Activated CD4-positive, alpha-beta T cell treated with anti-CD3 and anti-CD28 coated beads, Interleukin-2, amount 50 U/mL, for 4 hours (primary cell): Measurements from ENCODE around the gene ITCH.
A peak's percentile ranks its signal among the peaks of the same experiment; 100 is the strongest.
"Not testable (repeated sequence)": the region's sequence is repeated elsewhere in the genome, so short reads cannot be mapped to it uniquely, and the experiment has no call there.

ENCODE experiments used
- DNase-seq, 2 experiments: peaks; one replicate each; pipeline ENCODE4 v3.0.0-alpha.2; 2020

ITCH gene

DNA sequence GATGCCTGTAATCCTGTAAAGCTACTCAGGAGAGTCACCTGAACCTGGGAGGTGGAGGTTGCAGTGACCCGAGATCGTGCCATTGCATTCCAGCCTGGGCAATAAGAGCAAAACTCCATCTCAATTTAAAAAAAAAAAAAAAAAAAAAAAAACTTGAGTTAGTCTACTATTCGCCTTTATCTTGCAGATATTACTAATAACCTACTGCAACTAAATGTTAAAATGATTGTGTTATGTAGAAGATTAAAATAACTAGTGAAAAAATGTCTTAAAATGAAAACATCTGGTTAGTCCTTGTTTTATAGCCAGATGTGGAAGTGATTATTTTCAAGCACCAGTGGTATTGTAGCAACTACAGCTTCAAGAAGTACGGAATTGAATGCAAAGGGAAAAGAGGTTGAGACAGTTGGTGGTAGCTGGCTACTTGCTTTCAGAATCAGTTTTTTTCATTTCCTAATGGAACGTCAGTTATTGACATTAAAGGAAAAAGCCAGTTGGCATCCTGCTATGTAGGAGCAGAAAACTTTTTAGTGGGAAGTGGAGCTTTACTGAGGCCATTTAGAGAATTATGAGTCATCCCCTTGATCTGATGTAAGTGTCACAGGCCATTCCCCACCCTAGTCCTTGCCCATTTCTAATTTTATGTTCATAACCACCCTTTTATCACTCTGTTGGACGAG lies 109.3 kb downstream of the ITCH start:
- DNase-seq = no peak

DNA sequence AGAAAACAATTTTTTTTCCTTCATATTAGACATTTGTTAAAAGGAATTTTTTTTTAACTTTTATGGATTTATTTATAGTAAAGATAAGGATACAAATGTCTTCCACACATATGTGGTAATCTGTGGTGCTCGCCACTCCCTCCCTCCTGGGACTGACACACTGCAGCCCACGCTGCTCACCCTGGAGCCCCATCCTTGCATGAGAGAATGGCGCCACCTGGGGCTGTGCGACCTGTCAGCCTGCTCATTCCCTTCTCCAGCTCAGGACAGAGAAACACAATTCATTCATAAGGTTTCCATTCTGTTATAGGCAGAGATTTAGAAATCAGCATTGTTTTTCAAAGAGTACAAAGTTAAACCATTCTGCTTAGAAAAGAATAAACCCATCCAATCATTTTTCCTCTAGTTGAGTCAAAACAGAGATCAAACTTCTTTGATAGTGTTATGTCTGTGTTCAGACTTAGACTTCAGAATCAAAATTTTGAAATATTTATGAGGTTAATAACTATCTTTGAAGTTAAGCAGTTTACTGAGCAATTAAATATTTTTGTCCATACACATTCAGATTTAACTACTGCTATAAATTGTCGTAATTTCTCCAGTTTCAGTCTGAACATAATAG lies 110.3 kb downstream of the ITCH start:
- DNase-seq = peak; percentile 1 to 11

DNA sequence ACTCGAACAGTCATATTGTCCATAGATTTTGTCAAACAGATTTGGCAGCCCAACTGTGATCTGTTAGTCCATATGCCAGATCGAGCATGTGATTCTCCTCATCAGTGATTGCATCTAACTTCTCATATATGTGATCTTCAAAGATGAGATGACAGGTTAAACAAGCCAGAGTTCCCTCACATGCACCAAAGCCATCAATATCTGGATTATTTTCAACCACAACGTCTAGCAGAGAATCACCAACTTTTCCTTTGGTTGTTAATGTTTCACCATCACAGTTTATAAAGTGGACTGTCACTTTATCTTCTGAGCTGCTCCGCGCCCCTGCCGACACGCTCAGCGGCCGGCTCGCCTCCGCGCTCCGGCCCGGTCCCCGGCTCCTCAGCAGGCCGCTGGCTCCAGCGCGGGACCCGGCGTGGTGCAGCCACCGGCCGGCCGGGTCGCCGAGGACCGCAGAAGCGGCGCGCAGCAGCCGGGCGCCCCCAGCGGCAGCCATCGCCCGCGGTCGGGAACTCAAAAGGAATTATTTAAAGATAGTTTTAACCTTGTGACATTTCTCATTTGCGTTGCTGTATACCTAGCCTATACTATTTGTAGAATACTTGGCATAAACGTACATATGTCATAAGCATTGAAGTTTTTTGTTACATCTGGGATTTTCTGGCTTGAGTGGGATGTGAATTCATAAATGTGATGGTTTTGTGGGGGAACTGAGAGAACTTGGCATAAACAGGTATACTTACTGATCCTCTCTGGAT lies 113.1 kb downstream of the ITCH start:
- no peak for DNase-seq

DNA sequence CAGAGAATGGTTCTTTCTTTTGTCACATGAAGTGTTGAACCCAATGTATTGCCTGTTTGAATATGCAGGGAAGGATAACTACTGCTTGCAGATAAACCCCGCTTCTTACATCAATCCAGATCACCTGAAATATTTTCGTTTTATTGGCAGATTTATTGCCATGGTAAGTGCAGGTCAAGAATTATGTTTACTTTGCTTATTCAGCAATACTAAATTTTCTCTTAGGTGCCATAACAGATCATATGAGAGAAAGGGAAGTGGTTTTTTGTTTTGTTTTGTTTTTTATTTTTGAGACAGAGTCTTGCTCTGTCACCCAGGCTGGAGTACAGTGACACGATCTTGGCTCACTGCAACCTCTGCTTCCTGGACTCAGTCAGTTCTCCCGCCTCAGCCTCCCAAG lies 116.6 kb downstream of the ITCH start:
- DNase-seq = no peak

DNA sequence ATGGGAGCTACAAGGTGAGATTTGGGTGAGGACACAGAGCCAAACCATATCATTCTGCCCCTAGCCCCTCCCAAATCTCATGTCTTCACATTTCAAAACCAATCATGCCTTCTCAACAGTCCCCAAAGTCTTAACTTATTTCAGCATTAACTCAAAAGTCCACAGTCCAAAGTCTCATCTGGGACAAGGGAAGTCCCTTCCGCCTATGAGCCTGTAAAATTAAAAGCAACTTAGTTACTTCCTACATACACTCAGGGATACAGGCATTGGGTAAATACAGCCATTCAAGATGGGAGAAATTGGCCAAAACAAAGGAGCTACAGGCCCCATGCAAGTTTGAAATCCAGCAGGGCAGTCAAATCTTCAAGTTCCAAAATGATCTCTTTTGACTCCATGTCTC lies 119.1 kb downstream of the ITCH start:
- not testable (repeated sequence) for DNase-seq

DNA sequence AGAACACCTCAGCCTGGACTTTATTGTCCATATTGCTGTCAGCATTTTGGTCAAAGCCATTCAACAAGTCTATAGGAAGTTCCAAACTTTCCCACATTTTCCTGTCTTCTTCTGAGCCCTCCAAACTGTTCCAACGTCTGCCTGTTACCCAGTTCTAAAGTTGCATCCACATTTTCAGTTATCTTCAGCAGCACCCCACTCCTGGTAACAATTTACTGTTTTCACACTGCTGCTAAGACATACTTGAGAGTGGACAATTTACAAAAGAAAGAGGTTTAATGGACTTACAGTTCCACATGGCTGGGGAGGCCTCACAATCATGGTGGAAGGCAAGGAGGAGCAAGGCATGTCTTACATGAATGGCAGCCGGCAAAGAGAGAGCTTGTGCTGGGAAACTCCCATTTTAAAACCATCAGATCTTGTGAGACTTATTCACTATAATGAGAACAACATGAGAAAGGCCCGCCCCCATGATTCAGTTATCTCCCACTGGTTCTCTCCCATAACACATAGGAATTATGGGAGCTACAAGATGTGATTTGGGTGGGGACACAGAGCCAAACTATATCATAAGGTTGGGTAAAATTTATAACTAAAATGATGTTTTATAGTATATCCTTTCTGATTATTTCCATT lies 120.6 kb downstream of the ITCH start:
- DNase-seq = not testable (repeated sequence)

DNA sequence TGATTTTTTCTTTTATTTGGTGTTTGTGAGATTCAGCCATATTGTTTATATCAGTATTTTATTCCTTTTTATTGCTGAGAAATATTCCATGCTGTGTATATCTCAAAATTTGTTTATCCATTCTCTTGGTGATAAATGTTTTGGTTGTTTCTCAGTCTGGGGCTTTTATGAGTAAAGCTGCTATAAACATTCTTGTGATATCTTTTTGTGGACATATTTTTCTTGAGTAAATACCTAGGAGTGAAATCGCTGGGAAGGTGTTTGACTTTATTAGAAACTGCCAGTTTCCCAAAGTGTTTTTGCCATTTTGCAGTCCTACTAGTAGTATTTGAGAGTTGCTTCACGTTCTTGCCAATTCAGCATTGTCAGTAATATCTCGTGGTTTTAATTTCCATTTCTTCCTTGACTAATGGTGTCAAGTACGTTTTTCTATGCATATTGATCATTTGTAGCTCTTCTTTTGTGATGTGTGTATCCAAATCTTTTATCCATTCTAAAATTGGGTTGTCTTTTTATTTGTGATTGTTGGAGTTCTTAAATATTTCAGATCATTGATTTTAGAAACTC lies 122.1 kb downstream of the ITCH start:
- no peak for DNase-seq

DNA sequence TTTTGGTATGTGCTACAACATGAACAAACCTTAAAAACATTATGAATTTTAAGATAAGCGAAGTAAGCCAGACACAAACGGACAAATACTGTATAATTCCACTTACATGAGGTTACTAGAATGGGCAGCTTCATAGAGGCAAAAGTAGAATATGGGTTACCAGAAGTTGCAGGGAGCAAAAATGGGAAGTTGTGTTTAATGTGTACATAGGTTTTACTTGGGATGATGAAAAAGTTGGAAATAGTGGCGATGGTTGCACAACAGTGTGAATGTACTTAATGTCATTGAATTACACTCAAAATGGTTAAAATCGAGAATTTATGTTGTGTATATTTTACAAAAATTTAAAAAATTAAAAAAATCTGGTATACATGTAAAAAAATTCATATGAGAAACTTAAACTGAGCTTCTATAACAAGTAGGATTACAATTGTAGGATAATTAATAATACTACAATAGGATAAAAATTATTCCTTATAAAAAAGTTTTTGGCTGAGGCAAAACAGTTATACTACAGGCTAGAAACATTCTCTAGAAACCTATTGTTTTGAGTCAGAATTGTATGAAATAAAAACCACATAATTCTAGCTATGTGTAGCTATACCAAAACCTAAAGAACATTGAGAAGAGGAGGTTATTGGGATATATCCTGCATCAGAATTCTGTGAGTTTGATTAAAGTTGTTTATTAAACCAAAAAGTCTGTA lies 128.3 kb downstream of the ITCH start:
- DNase-seq = no peak

DNA sequence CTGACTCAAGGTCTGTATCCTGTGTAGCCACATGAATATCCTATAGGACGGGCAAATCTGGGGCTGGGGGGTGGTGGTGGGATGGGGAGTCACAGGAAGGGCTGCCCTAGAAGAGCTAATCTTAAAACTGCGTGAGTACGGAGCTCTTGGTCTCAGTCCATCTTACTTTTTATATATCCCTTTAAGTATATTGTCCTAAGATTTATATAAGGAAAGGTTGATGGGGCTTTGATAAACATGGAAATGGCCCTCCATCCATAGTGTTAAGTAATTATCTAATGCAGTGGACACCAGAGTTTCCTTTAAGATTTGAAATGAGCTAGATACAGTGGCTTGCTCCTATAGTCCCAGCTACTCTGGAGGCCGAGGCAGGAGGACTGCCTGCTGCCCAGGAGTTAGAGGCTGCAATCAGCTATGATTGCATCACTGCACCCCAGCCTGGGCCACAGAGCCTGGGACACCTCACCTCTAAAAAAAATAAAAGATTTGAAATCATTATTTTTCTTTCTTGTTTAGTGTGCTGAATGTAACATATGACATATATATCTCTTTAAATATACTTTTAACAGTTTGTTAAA lies 128.9 kb downstream of the ITCH start:
- DNase-seq = no peak

DNA sequence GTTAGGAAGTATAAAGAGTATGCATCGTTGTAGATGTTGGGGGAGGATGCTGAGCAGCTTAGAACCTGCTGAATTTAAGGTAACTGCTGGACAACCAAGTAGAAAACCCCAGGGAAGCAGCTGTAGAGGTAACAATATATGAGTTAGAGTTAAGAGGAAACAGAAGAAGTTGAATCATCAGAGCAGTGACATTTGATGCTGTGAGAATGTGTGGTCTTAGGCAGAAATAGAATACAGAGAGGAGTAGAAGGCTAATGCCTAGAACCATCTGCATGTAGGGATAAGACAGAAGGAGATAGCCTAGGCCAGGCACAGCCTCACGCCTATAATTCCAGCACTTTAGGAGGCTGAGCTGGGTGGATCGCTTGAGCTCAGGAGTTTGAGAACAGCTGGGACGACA lies 130.6 kb downstream of the ITCH start:
- no peak for DNase-seq

DNA sequence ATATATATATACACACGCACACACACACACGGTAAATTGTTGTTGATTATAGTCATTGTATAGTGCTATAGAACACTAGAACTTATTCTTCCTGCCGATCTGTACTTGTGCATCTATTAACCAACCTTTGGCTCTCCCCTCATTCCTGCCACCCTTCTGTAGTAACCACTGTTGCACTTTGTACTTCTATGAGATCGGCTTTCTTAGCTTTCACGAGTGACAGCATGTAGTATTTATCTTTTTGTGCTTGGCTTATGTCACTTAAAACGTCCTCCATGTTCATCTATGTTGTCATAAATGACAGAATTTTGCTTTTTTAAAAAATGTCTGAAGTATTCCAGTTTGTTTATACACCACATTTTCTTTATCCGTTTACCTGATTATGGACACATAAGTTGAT lies 132.2 kb downstream of the ITCH start:
- no peak for DNase-seq

DNA sequence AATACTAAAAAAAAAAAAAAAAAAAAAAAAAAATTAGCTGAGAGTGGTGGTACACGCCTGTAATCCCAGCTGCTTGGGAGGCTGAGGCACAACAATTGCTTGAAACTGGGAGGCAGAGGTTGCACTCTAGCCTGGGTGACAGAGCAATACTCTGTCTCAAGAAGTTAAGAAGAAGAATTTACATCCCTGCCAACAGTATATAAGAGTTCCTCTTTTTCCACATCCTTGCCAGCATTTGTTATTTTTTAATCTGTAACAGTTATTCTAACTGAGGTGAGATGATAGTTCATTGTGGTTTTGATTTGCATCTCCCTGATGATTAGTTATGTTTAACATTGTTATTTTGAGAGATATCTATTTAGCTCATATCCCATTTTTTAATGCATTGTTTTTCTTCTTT lies 132.8 kb downstream of the ITCH start:
- DNase-seq = no peak

DNA sequence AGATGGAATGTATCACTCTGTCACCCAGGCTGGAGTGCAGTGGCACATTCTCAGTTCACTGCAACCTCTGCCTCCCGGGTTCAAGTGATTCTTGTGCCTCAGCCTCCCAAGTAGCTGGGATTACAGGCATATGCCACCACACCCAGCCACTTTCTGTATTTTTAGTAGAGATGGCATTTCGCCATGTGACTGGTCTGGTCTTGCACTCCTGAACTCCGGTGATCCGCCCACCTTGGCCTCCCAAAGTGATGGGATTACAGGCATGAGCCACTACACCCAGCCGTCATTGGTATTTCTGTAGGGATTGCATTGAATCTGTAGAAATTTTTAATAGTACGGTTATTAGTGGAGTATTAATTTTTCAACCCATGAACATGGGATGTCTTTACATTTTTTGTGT lies 134.5 kb downstream of the ITCH start:
- not testable (repeated sequence) for DNase-seq

DNA sequence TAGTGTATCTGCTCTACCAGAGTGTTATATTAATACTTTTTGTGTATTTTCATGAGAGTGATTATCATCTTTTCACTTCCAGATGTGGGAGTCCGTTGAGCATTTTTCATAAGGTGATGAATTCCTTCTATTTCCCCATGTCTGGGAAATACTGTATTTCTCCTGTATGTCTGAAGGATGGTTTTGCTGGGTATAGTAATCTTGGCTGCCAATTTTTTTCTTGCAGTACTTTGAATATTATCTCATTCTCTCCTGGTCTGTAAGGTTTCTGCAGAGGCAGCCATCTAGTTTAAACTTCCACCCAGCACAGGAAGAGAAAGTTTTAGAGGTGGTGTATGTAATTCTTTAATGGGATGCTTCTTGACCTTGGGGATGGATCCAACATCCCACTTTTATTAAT lies 137.8 kb downstream of the ITCH start:
- no peak for DNase-seq

DNA sequence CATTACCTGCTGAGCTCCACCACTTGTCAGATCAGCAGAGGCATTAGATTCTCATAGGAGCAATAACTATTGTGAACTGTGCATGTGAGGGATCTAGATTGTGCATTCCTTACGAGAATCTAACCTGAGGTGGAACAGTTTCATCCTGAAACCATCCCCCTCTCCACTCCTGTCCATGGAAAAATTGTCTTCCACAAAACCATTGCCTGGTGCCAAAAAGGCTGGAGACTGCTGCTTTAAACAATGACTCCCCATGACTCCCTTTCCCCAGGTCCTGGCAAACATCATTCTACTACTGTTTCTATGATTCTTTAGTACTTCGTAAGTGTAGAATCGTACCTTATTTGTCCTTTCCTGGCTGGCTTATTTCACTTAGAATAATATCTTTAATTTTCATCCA lies 143.4 kb downstream of the ITCH start:
- DNase-seq = no peak

DNA sequence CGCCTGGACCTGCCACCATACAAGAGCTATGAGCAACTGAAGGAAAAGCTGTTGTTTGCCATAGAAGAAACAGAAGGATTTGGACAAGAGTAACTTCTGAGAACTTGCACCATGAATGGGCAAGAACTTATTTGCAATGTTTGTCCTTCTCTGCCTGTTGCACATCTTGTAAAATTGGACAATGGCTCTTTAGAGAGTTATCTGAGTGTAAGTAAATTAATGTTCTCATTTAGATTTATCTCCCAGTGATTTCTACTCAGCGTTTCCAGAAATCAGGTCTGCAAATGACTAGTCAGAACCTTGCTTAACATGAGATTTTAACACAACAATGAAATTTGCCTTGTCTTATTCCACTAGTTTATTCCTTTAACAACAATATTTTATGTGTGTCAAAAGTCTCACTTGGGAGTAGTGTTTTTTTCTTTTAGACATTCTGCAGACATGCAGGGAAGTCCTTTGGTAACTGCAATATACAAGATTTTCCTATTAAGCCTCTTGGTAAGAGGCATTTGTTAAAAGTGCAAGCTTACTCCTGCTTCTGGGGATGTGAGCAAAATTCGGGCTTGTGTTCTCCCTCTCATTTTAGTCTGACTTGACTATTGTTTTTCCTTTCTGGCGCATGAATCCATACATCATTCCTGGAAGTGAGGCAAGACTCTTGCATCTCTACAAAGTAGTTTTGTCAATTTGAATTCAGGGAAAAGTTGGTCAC lies 144.8 kb downstream of the ITCH start:
- DNase-seq = no peak

DNA sequence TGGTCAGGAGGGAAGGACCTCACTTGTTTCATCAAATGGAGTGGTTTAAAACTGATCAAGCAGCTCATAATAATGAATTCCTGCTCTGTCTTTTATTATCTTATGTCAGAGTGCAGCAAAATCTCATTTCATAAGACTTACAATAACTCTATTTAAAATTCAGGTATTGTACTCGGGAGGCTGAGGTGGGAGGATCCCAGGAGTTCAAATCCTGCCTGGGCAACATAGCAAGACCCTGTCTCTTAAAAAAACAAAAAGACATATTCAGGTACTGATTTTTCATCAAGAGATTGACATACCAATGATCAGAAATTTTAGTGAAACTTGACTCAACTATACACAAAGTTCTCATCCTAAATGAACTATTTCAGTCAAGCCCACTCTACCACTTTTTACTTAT lies 147.5 kb downstream of the ITCH start:
- no peak for DNase-seq

DNA sequence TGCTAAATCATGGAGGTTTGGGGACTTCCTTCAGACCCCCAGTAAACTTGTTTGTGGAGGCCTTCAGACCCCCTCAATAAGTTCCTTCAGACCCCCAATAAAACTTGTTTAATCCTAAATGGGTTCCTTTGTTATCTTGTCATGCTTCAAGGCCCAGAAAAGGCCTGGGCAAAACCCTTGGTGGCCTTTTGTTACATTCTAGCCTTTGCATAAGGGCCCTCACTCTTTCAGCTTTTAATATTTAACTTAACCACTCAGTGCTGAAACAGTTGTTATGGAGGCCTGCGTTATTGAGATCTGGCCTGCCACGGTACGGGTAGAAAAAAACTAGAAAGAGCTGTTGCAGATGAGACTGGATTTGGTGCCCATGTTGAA lies 148.8 kb downstream of the ITCH start:
- DNase-seq = no peak

DNA sequence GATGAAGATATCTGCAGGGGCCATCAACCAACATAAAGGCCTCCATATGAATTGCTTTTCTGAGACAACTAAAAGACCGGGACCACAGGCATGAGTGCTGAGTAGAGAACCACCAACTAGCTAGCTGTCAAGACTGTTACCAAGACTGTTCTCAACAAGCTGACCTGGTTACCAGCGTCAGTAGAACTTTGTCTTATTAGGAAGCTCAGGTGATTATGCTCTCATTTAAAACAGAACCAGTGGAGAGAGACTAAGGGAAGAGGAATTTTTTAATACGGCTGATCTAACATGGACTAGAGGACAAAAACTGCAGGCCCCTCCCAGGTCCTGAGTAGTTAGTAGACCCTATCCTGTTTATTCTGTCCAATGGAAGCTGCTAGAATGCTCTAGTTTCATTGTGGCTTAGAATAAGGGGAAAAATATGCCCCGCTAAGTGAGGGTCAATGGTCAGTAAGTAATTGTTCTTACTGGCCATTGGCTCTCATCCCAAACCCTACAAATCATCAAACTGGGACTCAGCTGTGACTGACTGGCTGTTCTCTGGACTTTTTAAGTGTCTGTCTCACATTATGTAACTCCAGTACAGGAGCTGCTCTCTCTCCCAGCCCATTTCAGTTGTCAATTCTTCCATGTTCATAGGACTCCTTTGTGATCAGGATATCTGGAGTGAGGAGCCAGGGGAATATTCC lies 149.3 kb downstream of the ITCH start:
- DNase-seq = no peak

DNA sequence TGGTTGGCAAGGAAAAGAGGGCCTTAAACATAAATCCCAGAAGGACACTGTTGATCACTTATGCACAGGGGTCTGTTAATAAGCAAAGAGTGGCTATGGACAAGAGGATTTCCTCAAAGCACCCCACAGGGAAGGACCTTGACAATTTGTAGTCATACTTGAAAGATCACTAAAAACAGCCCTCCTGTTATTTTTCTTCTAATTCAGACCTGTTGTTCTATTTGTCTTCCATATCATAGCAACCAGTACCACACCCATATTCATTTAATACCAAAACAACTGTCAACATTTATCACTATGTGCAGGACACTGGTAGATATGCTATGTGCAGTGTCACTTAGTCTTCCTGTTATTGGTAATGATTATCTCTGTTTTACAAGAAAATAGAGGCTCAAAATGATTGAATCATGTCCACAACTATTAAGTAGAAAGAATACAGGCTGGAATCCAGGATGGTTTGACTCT lies 149.9 kb downstream of the ITCH start:
- DNase-seq = no peak

DNA sequence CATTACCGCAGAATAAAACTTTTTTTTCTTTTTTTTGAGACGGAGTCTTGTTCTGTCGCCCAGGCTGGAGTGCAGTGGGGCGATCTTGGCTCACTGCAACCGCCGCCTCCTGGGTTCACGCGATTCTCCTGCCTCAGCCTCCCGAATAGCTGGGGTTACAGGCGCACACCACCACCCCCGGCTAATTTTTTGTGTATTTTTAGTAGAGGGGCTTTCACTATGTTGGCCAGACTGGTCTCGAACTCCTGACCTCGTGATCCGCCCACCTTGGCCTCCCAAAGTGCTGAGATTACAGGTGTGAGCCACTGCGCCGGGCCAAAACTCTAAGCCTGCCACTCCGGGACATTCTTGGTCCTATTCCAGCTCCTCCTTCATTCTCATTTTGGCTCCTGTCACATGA lies 151.0 kb downstream of the ITCH start:
- DNase-seq = not testable (repeated sequence)
